Mononuclear cell (primary cell): ENCODE data around the gene GALNT13. TPM values are rescaled to one million over a fixed set of nuclear protein-coding genes. Genes with fewer than 3 reads are reported as not detected.

Experiments
- H3K27me3 ChIP-seq: 2 replicates; pipeline ENCODE4 v1.6.0; 2011; ENCODE audit warnings: low read length, control low read depth; ENCODE audit not compliant: insufficient read depth
- H3K4me1 ChIP-seq: 2 replicates; pipeline ENCODE4 v1.5.1; 2011; ENCODE audit warnings: mild to moderate bottlenecking, low read length, control low read depth; ENCODE audit not compliant: insufficient read depth
- H3K4me3 ChIP-seq: 2 replicates; pipeline ENCODE4 v1.5.1; 2011; ENCODE audit warnings: mild to moderate bottlenecking, low read length, moderate library complexity
- H3K9me3 ChIP-seq: 2 replicates; pipeline ENCODE4 v1.5.1; 2011; ENCODE audit warnings: low read depth, mild to moderate bottlenecking, control low read depth, low read length
- total RNA-seq: library from RNA; depleted of rRNA; stranded (reverse); fragments of >200 nt; gene quantifications from one replicate; pipeline ENCODE4 v1.2.3, GENCODE V29; 2012

GALNT13 gene
- total RNA-seq, 1 donor, result 0.21 TPM

GRCh38 chr2:153891051-153891450 is 19.3 kb downstream of the GALNT13 start:
- Histone ChIP-seq H3K4me3 (no peak overlapping the region), H3K4me1 (no peaks in the 10 kb centered on the region), H3K9me3 (no peaks in the 10 kb centered on the region), H3K27me3 (no peaks in the 10 kb centered on the region)

DNA sequence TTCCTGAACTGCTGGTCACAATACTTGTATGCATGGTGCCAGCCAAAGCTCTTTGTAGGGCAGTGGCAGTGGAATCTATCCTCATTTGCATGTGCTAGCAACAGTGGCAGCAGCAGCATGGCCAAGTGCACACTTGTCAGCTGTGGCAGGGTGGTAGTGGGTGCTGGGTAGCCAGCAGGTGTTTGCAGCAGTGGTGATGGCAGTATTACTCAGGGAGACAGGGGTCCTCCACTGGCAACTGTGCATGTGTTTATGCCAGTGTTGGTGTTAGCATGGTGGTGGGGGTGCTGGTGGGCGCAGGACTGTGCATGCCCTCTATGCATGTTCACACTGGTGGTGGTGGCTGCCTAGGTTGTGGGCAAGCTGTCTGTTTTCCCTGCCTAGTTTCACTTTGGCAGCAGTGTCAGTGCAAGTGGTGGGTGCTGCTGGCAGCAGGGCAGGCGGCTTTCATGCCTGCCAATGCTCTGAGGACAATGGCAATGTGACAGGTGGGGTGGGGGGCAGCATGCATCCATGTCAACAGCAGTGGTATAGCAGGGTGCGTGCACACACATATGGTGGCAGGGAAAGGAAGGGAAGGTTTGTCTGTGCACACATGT is 41.2 kb downstream of the GALNT13 start:
- peaks cover 23% of the 10 kb centered on the region for H3K9me3 ChIP-seq
- H3K4me3 ChIP-seq, result no peak overlapping the region
- no peaks in the 10 kb centered on the region for H3K4me1 ChIP-seq
- H3K27me3 ChIP-seq, result no peaks in the 10 kb centered on the region

DNA sequence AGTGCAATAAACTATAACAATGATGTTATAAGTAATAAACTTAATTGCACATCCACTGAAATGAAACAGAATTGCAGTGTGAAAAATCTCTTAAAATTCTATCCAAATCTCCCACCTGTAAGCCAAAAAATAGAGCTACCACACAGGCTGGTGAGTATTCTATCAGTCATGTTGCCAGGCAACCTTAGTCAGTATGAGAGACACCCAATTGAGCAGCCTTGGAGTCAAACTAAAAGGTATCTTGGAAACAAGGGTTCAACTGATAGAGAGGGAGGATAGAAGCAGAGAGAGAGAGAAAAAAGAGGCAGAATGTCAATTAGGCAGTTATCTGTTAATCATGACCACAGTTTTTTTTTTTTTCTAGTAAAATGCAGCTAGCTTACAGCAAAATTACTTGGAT is 45.8 kb downstream of the GALNT13 start:
- H3K4me1 ChIP-seq, result no peaks in the 10 kb centered on the region
- no peaks in the 10 kb centered on the region for H3K9me3 ChIP-seq
- no peaks in the 10 kb centered on the region for H3K27me3 ChIP-seq
- H3K4me3 ChIP-seq, result no peak overlapping the region

GRCh38 chr2:153935511-153935910 is 63.8 kb downstream of the GALNT13 start:
- H3K4me1 ChIP-seq, result no peaks in the 10 kb centered on the region
- H3K27me3 ChIP-seq, result no peaks in the 10 kb centered on the region
- H3K9me3 ChIP-seq, result no peaks in the 10 kb centered on the region
- H3K4me3 ChIP-seq, result no peak overlapping the region

DNA sequence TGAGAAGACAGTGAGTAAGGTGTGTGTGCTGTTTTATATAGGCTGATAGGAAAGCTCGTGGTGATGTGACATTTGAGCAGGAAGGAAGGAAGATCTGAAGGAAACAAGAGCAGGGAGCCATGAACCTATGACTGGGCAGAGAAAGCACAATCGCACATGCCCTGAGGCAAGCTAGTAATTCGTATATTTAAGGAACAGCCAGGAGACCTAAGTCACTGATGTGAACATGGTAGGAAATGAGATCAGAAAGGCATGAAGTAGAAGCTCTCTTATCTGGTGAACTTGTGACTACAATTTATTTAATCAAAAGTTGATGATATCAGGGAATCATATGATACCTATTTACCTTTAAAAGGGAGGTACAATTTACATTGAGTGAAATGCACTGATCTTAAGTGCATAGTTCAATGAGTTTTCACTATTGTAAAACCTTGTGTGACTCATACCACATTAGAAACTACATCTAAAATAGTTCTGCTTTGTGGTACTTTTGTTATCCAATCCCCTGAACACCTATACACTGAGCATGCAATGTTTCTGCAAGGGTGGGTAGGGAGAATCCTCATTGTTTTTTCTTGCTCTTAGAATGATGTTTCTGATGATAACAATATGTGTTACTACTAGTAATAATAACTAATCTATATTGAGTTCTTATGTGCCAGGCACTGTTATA is 67.5 kb downstream of the GALNT13 start:
- H3K27me3 ChIP-seq, result no peaks in the 10 kb centered on the region
- H3K4me1 ChIP-seq, result no peaks in the 10 kb centered on the region
- H3K9me3 ChIP-seq, result no peaks in the 10 kb centered on the region
- no peak overlapping the region for H3K4me3 ChIP-seq

- no peak overlapping the region for H3K4me3 ChIP-seq
- H3K9me3 ChIP-seq, result no peaks in the 10 kb centered on the region
- H3K27me3 ChIP-seq, result no peaks in the 10 kb centered on the region
- H3K4me1 ChIP-seq, result no peaks in the 10 kb centered on the region
Observed at GRCh38 chr2:153940511-153940910, 68.8 kb downstream of the GALNT13 start.

- Histone ChIP-seq H3K9me3 (no peaks in the 10 kb centered on the region), H3K4me1 (no peaks in the 10 kb centered on the region), H3K27me3 (no peaks in the 10 kb centered on the region), H3K4me3 (no peak overlapping the region)
Observed at GRCh38 chr2:153944800-153945199, 73.1 kb downstream of the GALNT13 start.

DNA sequence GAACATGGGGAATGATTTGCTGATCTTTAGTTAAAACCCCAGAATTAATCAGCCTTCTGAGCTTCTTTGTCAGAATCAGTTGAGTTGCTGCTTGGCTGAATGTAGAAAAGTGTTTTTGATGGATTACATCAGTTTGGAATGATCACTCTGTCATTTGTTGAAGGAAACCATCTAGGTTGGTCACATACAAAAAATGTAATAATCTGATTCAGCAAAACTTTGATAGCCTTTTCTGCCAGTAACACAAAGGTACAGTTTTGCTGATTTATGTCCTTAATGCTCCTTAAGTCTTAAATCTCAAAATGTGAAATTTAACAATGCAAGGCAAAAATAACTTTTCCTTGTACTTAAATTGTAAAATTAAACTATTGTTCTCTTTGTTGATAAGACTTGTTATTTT is 74.3 kb downstream of the GALNT13 start:
- H3K4me3 ChIP-seq, result no peak overlapping the region
- no peaks in the 10 kb centered on the region for H3K27me3 ChIP-seq
- H3K9me3 ChIP-seq, result no peaks in the 10 kb centered on the region
- no peaks in the 10 kb centered on the region for H3K4me1 ChIP-seq

DNA sequence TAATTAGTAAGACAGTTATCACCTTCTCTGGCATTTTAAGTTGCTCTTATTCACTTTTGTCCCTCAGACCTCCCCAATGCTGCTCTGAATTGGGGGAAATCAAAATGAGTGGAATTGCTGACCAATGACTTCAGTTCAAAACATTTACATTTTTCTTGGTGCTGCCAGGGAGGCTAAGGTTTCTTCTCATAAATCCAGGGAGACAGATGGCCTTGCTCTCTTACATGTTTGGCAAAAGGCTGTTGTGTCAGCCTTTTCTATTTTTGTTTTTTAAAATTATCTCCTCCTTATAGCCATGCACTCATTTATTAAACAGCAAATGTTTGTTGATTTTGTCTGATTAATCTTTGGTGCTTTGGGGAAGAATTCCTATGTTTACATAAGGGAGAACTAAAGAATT is 82.0 kb downstream of the GALNT13 start:
- H3K27me3 ChIP-seq, result no peaks in the 10 kb centered on the region
- no peaks in the 10 kb centered on the region for H3K4me1 ChIP-seq
- no peak overlapping the region for H3K4me3 ChIP-seq
- H3K9me3 ChIP-seq, result no peaks in the 10 kb centered on the region

- H3K4me3 ChIP-seq, result no peak overlapping the region
- no peaks in the 10 kb centered on the region for H3K4me1 ChIP-seq
- H3K27me3 ChIP-seq, result no peaks in the 10 kb centered on the region
- no peaks in the 10 kb centered on the region for H3K9me3 ChIP-seq
Observed at GRCh38 chr2:153963256-153963655, 91.5 kb downstream of the GALNT13 start.

- Histone ChIP-seq H3K9me3 (no peaks in the 10 kb centered on the region), H3K27me3 (no peaks in the 10 kb centered on the region), H3K4me1 (no peaks in the 10 kb centered on the region), H3K4me3 (no peak overlapping the region)
Observed at GRCh38 chr2:153967248-153967973, 95.7 kb downstream of the GALNT13 start.

DNA sequence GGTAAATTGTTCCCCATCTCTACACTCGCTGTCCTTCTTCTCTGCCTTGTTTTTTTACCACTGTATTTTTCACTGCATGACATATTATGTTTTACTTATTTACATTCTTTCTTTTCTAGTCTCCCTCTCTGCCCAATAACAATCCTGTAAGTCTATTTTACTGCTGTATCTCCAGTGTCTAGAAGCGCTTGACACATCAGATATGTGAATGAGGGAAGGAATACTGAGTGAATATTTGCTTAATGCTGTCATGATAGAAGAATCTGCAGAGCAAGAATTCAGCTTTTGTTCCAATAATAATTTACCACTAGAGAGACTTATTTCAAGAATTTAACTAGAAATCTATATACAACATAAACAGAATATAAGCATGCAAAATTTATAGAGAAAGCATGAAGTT is 99.5 kb downstream of the GALNT13 start:
- no peak overlapping the region for H3K4me3 ChIP-seq
- no peaks in the 10 kb centered on the region for H3K9me3 ChIP-seq
- H3K4me1 ChIP-seq, result no peaks in the 10 kb centered on the region
- no peaks in the 10 kb centered on the region for H3K27me3 ChIP-seq

- Histone ChIP-seq H3K27me3 (no peaks in the 10 kb centered on the region), H3K4me1 (no peaks in the 10 kb centered on the region), H3K9me3 (no peaks in the 10 kb centered on the region), H3K4me3 (no peak overlapping the region)
Observed at GRCh38 chr2:153971855-153972254, 100.1 kb downstream of the GALNT13 start.

- H3K27me3 ChIP-seq, result no peaks in the 10 kb centered on the region
- H3K4me3 ChIP-seq, result no peak overlapping the region
- H3K9me3 ChIP-seq, result no peaks in the 10 kb centered on the region
- no peaks in the 10 kb centered on the region for H3K4me1 ChIP-seq
Observed at GRCh38 chr2:153972412-153972811, 100.7 kb downstream of the GALNT13 start.

DNA sequence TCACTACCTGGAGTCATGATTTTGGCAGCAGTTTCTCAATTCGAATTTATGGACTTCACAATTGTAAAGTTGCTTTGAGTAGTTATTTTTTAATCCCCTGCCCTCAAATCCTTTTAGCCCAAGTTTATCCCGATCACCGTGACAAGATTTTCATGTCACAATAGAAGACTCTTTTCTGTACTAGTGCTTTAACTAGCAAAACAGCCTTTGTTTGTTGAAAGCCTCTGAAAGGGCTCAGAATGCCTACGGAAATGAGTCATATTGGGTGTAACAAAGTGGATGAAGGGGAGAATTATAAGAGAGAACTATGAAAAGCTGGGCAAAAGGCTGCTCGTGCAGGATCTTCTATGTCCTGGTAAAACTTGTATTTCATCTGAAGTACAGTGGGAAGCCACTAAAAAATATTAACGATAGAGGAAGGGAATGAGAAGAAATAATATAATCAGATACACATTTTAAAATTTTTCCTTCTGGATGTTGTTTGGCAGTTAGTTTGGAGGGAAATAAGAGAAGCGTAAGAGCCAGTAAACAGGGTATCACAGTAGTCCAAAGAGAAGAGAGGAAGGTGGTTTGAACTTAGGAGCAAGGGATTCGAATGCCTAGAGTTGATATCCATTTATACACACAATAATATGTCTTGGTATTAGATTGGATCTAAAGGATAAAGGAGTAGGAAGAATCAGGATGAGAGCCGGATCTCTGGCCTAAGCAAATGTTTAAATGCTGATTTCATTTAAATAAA is 114.9 kb downstream of the GALNT13 start:
- H3K27me3 ChIP-seq, result no peaks in the 10 kb centered on the region
- no peaks in the 10 kb centered on the region for H3K4me1 ChIP-seq
- H3K9me3 ChIP-seq, result no peaks in the 10 kb centered on the region
- no peak overlapping the region for H3K4me3 ChIP-seq
